Psoas muscle (tissue), 8 donors: ENCODE results near the gene GAST. TPM values are rescaled to one million over a fixed set of nuclear protein-coding genes. Genes with fewer than 3 reads are reported as not detected.

Source experiments
- ATAC-seq, 4 donors: fragments of 200-7000 bp; cut with Tn5 transposase; one replicate each; pipeline ENCODE4 v1.9.1; 2020; ENCODE audit warnings: moderate library complexity in 3 of 4, mild to moderate bottlenecking in 2 of 4
- DNase-seq, 2 donors: peaks; one replicate each; pipeline ENCODE4 v3.0.0-alpha.2; 2020
- H3K27ac ChIP-seq: fragments of 200-600 bp; one replicate; pipeline ENCODE4 v1.8.0; 2022
- H3K27me3 ChIP-seq, 3 donors: fragments of 200-600 bp in 1 of 3; one replicate each; pipeline versions ENCODE4 v1.6.1 to v1.8.0; 2013 to 2022; ENCODE audit warnings: low read length in 2 of 3, mild to moderate bottlenecking in 2 of 3, moderate library complexity in 1 of 3; ENCODE audit not compliant: insufficient read depth in 3 of 3
- H3K36me3 ChIP-seq, 2 donors: fragments of 200-600 bp in 1 of 2; one replicate each; pipeline versions ENCODE4 v1.6.1 to v1.8.0; 2013 to 2022; ENCODE audit warnings: low read depth in 1 of 2, mild to moderate bottlenecking in 1 of 2, moderate library complexity in 1 of 2; ENCODE audit not compliant: insufficient read depth in 1 of 2
- H3K4me1 ChIP-seq: fragments of 200-600 bp; one replicate; pipeline ENCODE4 v1.8.0; 2022
- H3K4me3 ChIP-seq: fragments of 200-600 bp; one replicate; pipeline ENCODE4 v1.8.0; 2022; ENCODE audit warnings: mild to moderate bottlenecking
- H3K9me3 ChIP-seq: fragments of 200-600 bp; one replicate; pipeline ENCODE4 v1.8.0; 2022
- CTCF ChIP-seq: fragments of 200-600 bp; IDR thresholded peaks from one replicate; pipeline ENCODE4 v1.8.0; 2022; ENCODE audit warnings: antibody characterized with exemption
- WGBS, 3 donors: extraction: QIAGEN DNeasy Blood & Tissue Kit; methylation state at CpG; one replicate each; pipeline versions ENCODE4 v1.1.6 to v1.1.7; 2013; 5-methylcytosine and 5-hydroxymethylcytosine counted together
- intact Hi-C, 2 donors: fragments of 100-400 bp; cut with DNase I; formaldehyde crosslinking; loops; one replicate each; pipeline versions ENCODE4 v1.11.0 to v1.14.2; 2022
- polyA plus RNA-seq, 3 donors: library from polyadenylated mRNA; stranded (reverse); fragments of 200-250 nt; gene quantifications; one replicate each; pipeline ENCODE4 v1.2.3, GENCODE V29; 2013
- total RNA-seq, 4 donors: library from RNA; stranded (reverse); fragmentation: NEBNext Ultra II Directional in 2 of 4; extraction: Animal tissue kit (Norgen Biotek cat#: 25700) in 2 of 4; gene quantifications; one replicate each; pipeline versions ENCODE4 v1.2.1 to v1.2.4, GENCODE V29; 2021 to 2023
- donor health status: healthy with polysubstance abuse.
- donor health status: DM: no; HTN: no; CAD: no; lungs with moderate emphysema.
- donor health status: Bipolar disorder and iron deficiency.
- donor health status: healthy.
- donor health status: DM: yes; HTN: yes; CAD: no.
- donor health status: DM: no; HTN: no; CAD: no.
- donor health status: DM: no; HTN: no; CAD: no.
- donor health status: DM: yes; HTN: yes; CAD: no.

GAST gene
- total and polyA plus RNA-seq, 7 donors: not detected

- 84 to 95% (median 93%) methylated on average over 6 of the region's 6 CpGs for WGBS, 3 donors
- intact Hi-C loops: no loop called here
- TF ChIP-seq CTCF: no peak
- Histone ChIP-seq H3K9me3 (no peaks in the 10 kb centered on the region), H3K27me3 (no peaks in the 10 kb centered on the region), H3K27ac (no peak overlapping the region), H3K4me3 (no peak overlapping the region), H3K36me3 (peaks cover 0 to 98% of the 10 kb centered on the region in 2 donors), H3K4me1 (no peaks in the 10 kb centered on the region)
- ATAC-seq (no peak), DNase-seq (no peak)
Measured at GRCh38 chr17:41762391-41762790, 50.3 kb downstream of the GAST start.

GRCh38 chr17:41762841-41763240 lies 50.7 kb downstream of the GAST start:
- ATAC-seq: no peak
- Histone ChIP-seq H3K4me1 (no peaks in the 10 kb centered on the region), H3K27me3 (no peaks in the 10 kb centered on the region), H3K36me3 (peaks cover 0 to 98% of the 10 kb centered on the region in 2 donors), H3K9me3 (no peaks in the 10 kb centered on the region), H3K4me3 (no peak overlapping the region), H3K27ac (no peak overlapping the region)
- WGBS, 3 donors: 94 to 96% (median 94%) methylated on average over 16 of the region's 16 CpGs
- intact Hi-C loops: no loop called here
- TF ChIP-seq CTCF: no peak
- no peak for DNase-seq

GRCh38 chr17:41763327-41763726 lies 51.2 kb downstream of the GAST start:
- Histone ChIP-seq H3K9me3 (no peaks in the 10 kb centered on the region), H3K27me3 (no peaks in the 10 kb centered on the region), H3K27ac (no peak overlapping the region), H3K36me3 (peaks cover 0 to 98% of the 10 kb centered on the region in 2 donors), H3K4me1 (no peaks in the 10 kb centered on the region), H3K4me3 (no peak overlapping the region)
- 91 to 97% (median 92%) methylated on average over 8 of the region's 8 CpGs for WGBS, 3 donors
- intact Hi-C loops: no loop called here
- ATAC-seq (no peak), DNase-seq (no peak)
- TF ChIP-seq CTCF: no peak

Other genes with a start within 250 kb of the GAST start
- under 1 TPM in 1 of 4 donors, not detected in 3; 0.15 TPM for gene KRT32, start 244.9 kb upstream of the GAST start, total RNA-seq
- gene KRT32, start 244.9 kb upstream of the GAST start, polyA plus RNA-seq: under 1 TPM in 2 of 3 donors, not detected in 1; 0.12 to 0.31 TPM
- not detected for gene KRT35, start 231.2 kb upstream of the GAST start, total RNA-seq
- not detected for gene KRT35, start 231.2 kb upstream of the GAST start, polyA plus RNA-seq
- not detected for gene KRT36, start 222.4 kb upstream of the GAST start, total RNA-seq
- gene KRT36, start 222.4 kb upstream of the GAST start, polyA plus RNA-seq: under 1 TPM in 1 of 3 donors, not detected in 2; 0.04 TPM
- 1 to 10 TPM in 2 of 4 donors, not detected in 2; 1.3 to 2.7 TPM for gene KRT13, start 206.7 kb upstream of the GAST start, total RNA-seq
- gene KRT13, start 206.7 kb upstream of the GAST start, polyA plus RNA-seq: 1 to 10 TPM in 2 of 3 donors, under 1 TPM in 1; 0.13 to 3.3 (median 2.8) TPM
- under 1 TPM in 1 of 4 donors, not detected in 3; 0.11 TPM for gene KRT15, start 193.4 kb upstream of the GAST start, total RNA-seq
- gene KRT15, start 193.4 kb upstream of the GAST start, polyA plus RNA-seq: under 1 TPM; 0.08 to 0.56 (median 0.26) TPM
- gene KRT19, start 184.0 kb upstream of the GAST start, total RNA-seq: 1 to 10 TPM in 2 of 4 donors, under 1 TPM in 2; 0.32 to 1.7 (median 0.73) TPM
- 1 to 10 TPM; 1.1 to 2.1 (median 1.2) TPM for gene KRT19, start 184.0 kb upstream of the GAST start, polyA plus RNA-seq
- gene KRT9, start 140.3 kb upstream of the GAST start, total RNA-seq: not detected
- gene KRT9, start 140.3 kb upstream of the GAST start, polyA plus RNA-seq: under 1 TPM in 1 of 3 donors, not detected in 2; 0.01 TPM
- under 1 TPM in 2 of 4 donors, not detected in 2; 0.32 to 0.54 TPM for gene KRT14, start 125.4 kb upstream of the GAST start, total RNA-seq
- under 1 TPM; 0.03 to 0.17 (median 0.10) TPM for gene KRT14, start 125.4 kb upstream of the GAST start, polyA plus RNA-seq
- gene KRT16, start 99.6 kb upstream of the GAST start, total RNA-seq: under 1 TPM in 2 of 4 donors, not detected in 2; 0.21 to 0.26 TPM
- gene KRT16, start 99.6 kb upstream of the GAST start, polyA plus RNA-seq: under 1 TPM in 2 of 3 donors, not detected in 1; 0.07 to 0.09 TPM
- gene KRT17, start 87.8 kb upstream of the GAST start, total RNA-seq: not detected
- gene KRT17, start 87.8 kb upstream of the GAST start, polyA plus RNA-seq: under 1 TPM; 0.10 to 0.38 (median 0.20) TPM
- gene EIF1, start 23.4 kb upstream of the GAST start, total RNA-seq: 1,000 to 10,000 TPM; 1,399 to 2,094 (median 1,752) TPM
- 1,000 to 10,000 TPM; 1,437 to 2,724 (median 2,114) TPM for gene EIF1, start 23.4 kb upstream of the GAST start, polyA plus RNA-seq
- under 1 TPM in 2 of 4 donors, not detected in 2; 0.06 to 0.14 TPM for gene HAP1, start 22.3 kb downstream of the GAST start, total RNA-seq
- gene HAP1, start 22.3 kb downstream of the GAST start, polyA plus RNA-seq: under 1 TPM; under 0.01 to 0.03 (median 0.01) TPM
- gene JUP, start 74.4 kb downstream of the GAST start, total RNA-seq: 10 to 100 TPM; 19.4 to 55.0 (median 43.5) TPM
- 10 to 100 TPM in 2 of 3 donors, 1 to 10 TPM in 1; 9.4 to 30.3 (median 25.8) TPM for gene JUP, start 74.4 kb downstream of the GAST start, polyA plus RNA-seq
- gene P3H4, start 99.6 kb downstream of the GAST start, total RNA-seq: 1 to 10 TPM; 1.7 to 3.4 (median 2.5) TPM
- gene P3H4, start 99.6 kb downstream of the GAST start, polyA plus RNA-seq: 1 to 10 TPM in 2 of 3 donors, under 1 TPM in 1; 0.58 to 1.5 (median 1.4) TPM
- gene FKBP10, start 100.7 kb downstream of the GAST start, total RNA-seq: 1 to 10 TPM; 5.4 to 9.5 (median 6.8) TPM
- 1 to 10 TPM; 3.9 to 5.8 (median 4.7) TPM for gene FKBP10, start 100.7 kb downstream of the GAST start, polyA plus RNA-seq
- 10 to 100 TPM; 12.2 to 19.3 (median 17.7) TPM for gene NT5C3B, start 123.9 kb downstream of the GAST start, total RNA-seq
- 10 to 100 TPM; 18.3 to 27.5 (median 22.5) TPM for gene NT5C3B, start 123.9 kb downstream of the GAST start, polyA plus RNA-seq
- not detected for gene KLHL10, start 125.5 kb downstream of the GAST start, total RNA-seq
- gene KLHL10, start 125.5 kb downstream of the GAST start, polyA plus RNA-seq: under 1 TPM in 1 of 3 donors, not detected in 2; 0.04 TPM
- 1 to 10 TPM; 2.1 to 3.4 (median 2.5) TPM for gene KLHL11, start 153.1 kb downstream of the GAST start, total RNA-seq
- gene KLHL11, start 153.1 kb downstream of the GAST start, polyA plus RNA-seq: 1 to 10 TPM; 1.1 to 6.1 (median 1.4) TPM
- 10 to 100 TPM; 18.6 to 24.1 (median 21.5) TPM for gene ACLY, start 206.6 kb downstream of the GAST start, total RNA-seq
- 10 to 100 TPM; 10.5 to 20.5 (median 17.9) TPM for gene ACLY, start 206.6 kb downstream of the GAST start, polyA plus RNA-seq
- under 1 TPM in 2 of 4 donors, not detected in 2; 0.17 to 0.32 TPM for gene ODAD4, start 218.3 kb downstream of the GAST start, total RNA-seq
- gene ODAD4, start 218.3 kb downstream of the GAST start, polyA plus RNA-seq: under 1 TPM; 0.31 to 0.99 (median 0.63) TPM